GM12875 (cell line): Measurements from ENCODE around the gene TMEM223.
A peak's percentile ranks its signal among the peaks of the same experiment; 100 is the strongest.

Source experiments
- H3K4me3 ChIP-seq: one replicate; pipeline ENCODE4 v1.5.1; 2011; ENCODE audit warnings: low read depth, low read length, control low read depth
- TF ChIP-seq, protein P1 (sequence below): IDR thresholded peaks from 2 replicates; pipeline ENCODE4 v1.5.1; 2011; ENCODE audit warnings: low read depth, mild to moderate bottlenecking, control low read depth, inconsistent platforms, low read length, moderate library complexity, borderline replicate concordance; ENCODE audit not compliant: insufficient read depth

TMEM223 gene

DNA sequence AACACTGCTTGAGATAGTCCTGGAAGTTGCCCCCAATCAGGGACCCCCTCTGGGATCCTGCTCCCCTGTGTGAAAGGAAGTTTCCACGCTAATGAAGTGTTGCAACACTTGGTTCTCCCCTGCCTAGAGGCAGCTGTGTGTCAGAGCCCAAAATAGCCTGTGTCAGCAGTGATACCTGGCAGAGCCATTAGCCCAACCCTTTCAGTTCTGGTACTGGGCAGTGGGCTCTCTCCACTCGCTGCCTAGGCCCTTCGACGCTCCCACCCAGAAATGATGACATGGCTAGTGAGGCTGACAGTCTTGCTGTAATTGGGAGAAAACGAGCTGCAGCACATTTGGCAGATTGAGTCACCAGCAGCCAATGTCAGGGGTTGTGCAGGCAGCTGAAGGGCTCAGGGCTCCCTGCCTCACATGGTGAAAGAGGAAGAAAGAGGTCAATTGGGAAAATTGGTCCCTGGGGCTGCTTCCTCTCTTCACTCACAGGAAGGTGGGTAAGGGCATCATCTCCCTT is 14.9 kb upstream of the TMEM223 start:
- no peak overlapping the region for H3K4me3 ChIP-seq
- TF ChIP-seq, protein P1, sequence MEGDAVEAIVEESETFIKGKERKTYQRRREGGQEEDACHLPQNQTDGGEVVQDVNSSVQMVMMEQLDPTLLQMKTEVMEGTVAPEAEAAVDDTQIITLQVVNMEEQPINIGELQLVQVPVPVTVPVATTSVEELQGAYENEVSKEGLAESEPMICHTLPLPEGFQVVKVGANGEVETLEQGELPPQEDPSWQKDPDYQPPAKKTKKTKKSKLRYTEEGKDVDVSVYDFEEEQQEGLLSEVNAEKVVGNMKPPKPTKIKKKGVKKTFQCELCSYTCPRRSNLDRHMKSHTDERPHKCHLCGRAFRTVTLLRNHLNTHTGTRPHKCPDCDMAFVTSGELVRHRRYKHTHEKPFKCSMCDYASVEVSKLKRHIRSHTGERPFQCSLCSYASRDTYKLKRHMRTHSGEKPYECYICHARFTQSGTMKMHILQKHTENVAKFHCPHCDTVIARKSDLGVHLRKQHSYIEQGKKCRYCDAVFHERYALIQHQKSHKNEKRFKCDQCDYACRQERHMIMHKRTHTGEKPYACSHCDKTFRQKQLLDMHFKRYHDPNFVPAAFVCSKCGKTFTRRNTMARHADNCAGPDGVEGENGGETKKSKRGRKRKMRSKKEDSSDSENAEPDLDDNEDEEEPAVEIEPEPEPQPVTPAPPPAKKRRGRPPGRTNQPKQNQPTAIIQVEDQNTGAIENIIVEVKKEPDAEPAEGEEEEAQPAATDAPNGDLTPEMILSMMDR, result no peak

DNA sequence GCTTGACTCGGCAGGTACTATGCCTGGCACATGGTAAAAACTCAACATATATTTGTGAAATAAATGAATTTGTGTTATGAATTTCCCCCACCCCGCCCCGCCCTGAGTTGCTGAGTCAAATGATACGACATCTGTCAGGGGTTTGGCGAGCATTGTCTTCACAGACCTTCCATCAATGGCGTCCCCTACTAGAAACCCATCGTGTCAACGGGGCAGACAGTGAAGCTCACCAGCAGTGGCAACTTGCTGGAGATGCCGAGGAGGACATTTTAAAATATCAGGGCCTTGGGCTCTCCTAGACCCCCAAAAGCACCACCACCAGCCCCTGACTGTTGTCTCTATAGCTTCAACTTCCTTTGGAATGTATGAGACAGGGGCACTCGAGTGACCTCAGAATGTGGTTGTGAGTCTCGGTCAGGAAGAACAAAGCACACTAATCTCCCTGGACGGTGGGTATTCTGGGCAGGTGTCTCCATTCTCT is 14.2 kb upstream of the TMEM223 start:
- TF ChIP-seq, protein P1, result no peak
- peak overlapping the region; percentile 78 for H3K4me3 ChIP-seq

DNA sequence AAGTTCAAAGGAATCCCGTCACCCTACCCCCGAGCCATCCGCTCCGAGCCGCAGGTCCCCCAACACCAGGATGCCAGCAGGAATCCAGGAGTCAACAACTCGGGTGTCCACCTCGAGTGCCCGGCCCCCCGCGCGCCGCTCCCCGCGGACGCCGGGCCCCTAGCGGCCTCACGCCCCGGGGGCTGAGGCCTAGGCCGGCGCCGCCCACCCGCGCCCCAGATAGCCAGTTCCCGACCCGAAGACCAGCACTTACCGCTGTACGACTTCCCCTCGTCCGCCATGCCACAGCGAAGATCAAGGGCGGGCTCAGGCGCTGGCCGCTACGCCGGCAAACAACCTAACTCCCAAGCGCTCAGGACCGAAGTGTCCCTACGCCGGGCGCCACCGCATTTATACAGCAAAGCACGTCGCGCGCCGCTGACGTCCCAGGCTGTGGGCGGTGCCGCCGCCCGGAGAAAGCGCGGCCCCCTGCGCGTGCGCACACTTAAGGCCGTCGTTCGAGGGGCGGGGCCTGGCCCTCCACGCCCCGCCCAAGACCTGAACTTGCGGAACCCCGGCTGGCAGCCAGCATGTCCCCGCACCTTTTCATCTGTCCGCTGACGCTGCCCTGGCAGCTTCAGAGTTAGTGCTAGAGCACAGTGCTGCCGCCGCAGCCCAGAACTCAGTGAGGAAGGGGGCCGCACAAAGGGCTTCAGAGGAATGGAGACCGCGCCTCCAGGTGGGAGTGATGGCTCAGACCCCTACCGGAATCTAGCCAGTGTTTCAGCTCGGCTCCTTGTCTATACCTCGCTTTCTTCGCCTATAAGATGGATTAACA is 13.5 kb upstream of the TMEM223 start, which contains the start of gene NXF1:
Gene NXF1 (minus strand): TSS at position 365 of the 817 bp plus-strand sequence. CDS start 84 bp downstream, at position 281.
- TF ChIP-seq, protein P1, result 0 out of 2 replicates have a peak, but pooled peaks have one; percentile 28

DNA sequence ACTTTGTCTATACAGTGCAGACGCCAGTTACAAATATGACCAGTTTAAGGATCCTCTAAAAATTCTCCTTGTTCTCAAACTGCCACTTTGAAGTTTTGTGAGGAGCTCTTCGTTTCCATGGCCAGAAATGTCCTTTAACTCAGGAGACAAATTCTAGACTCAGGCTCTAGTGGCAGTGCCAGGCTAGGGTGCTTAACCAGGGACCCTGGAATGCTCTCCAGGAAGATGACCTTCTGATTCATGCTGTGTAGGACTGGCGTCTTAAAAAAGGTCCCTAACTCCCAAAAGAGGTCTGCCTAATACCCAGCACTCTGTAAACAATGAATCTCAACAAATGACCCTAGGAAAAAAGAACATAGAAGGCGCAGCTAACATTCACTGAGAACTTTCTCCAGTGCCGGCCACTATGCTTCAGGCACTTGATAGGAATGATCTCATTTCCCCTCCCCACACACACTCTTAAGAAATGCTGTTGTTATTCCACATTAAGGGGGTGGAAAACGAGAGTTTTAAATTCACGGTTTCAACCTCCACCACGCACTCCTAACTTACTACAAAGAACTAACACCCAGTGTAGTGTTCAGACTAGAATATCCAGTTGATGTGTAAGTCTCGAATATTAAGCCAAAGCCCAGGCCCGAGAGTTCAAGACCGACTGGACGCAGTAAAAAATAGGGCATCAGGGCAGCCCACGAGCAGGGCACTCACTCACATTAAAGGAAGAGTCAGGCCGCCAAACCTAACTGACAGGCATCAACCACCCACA is 12.7 kb upstream of the TMEM223 start:
- TF ChIP-seq, protein P1, result no peak

More for the DNA sequence above, 13.5 kb upstream of the TMEM223 start, which contains the start of gene NXF1:
- peak within 1 kb of the TSS; percentile 78 for H3K4me3 ChIP-seq

DNA sequence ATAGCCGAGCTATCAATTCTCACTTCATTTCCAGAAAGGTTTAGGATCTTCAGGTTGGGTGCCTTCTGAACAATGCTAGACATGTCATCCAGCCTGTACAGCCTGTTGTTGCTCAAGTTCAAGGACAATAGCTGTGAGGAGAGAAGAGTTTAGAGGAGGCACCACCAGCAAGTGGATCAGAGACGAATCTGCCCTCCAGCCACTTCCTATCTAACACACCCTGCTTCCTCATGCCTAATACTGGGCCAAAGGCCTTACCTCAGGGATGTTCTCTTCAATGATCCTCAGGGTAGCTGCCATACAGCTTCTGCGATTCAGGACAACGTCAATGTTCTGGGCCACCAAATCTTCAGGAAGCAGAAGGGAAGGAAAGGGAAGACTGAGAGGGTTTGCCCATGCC is 9.3 kb upstream of the TMEM223 start:
- TF ChIP-seq, protein P1, result no peak
- no peak overlapping the region for H3K4me3 ChIP-seq

More for the DNA sequence above, 12.7 kb upstream of the TMEM223 start:
- peak overlapping the region; percentile 78 for H3K4me3 ChIP-seq

DNA sequence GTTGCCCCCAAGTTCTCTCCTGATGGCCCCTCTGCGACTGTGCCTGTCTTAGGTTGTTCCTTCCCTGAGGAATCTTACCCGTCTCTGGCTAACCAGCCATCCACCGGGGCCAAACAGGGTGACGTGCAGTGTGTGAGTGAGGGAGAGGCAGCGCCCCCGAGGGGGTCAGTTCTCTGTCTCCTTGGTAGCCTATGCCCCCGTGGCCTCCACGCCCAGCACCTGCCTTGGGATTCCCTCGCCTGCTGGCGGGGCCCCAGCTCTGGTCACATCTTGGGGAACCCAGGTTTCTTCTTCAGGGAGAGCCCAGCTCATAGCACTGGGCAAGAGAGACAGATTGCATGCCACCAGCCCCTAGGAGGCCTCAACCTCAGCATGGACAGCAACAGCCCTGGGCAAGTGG is 7.7 kb upstream of the TMEM223 start:
- TF ChIP-seq, protein P1, result no peak
- no peak overlapping the region for H3K4me3 ChIP-seq
